Fibroblast of skin of right quadriceps (primary cell): Measurements from ENCODE around the gene MAP3K14.
"Not testable (repeated sequence)": the region's sequence is repeated elsewhere in the genome, so short reads cannot be mapped to it uniquely, and the experiment has no call there.

ENCODE experiments used
- DNase-seq: peaks from one replicate; pipeline ENCODE4 v3.0.0-alpha.2; 2013

MAP3K14 gene

DNA sequence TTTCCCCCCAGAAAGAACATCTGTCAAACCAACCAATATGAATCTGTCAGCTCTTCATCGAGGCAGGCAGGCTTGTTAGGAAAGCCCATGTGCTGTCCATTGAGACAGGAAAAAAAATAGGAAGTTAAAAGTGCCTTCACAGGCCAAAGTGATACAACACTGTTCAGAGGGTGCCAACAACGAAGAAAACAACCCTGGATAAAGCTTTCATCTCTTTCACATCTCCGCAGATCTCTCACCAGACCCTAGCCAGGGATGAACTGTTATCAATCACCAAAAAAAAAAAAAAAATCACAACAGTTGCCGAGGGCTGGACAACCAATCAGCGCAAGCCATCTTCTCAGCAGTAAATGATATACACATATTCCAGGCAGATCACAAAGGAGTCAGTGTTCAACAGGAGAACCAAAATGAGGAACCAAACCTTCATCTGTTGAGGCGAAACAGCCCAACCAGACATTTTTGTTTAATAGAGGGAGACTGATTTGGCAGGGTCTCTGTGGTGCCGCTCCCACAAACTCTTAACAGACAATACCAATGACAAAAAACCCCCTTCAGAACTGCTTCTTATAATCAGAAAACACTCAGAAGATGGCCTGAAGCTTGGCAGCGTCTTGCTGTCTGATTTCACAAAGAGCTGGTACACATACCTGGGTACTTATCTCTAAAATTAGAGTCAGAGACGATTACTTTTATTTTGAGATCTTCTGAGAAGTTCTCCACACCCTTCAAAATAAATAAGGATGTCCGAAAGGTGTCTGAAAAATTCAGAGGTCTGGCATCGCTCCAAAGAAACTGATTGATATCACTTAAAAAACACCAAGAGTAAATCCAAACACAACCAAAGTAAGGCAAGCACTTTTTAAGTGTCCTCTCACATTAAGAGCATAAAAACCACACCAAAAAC, 1.8 kb downstream of the MAP3K14 start:
- no peak for DNase-seq

DNA sequence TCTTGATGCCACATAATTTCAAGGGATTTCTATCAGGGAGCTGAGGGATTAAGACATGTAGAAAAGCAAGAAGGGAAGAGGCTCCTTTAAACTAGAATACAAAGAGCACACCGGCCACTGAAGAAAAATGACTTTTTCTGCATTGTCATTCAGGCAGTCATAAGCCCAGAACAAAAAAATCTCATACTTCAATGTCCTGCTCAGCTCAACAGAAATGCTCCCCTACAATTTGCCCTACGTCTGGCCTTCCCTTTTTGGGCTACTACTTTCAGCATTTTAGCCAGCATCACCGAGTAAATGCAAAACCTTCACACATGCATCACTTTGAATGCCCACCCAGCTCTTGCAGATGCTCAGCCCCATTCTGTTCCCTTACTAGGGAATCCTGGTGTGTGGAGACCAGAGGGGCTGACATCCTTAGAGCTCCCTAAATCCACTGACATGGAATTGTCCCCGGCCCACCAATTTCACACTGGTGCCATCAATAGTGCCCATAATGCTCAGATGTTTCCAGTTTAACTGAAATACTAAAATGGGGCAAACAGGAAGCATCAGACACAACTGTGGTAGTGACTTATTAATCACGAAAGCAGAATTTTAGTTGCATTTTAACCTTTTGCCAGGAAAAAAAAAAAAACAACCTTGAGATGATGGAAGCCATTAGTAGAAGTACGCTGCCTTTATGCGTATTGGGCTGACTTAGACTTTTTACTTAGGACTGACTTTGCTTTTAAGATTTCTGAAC, 2.7 kb downstream of the MAP3K14 start:
- no peak for DNase-seq

DNA sequence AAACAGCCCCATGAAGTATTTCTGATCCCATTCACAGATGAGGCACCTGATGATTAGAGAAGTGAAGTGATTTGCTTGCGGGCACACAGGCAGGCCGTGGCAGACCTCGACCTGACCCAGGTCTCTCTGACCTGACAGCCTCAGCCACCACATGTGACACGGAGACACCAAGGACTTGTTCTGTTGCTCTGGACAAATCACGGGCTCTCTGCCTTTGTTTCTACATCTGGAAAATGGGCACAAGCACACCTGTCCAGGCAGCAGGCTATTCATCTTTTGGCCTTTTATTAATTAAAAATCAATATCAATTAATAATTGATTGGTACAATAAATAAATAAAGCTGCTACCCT, 3.4 kb downstream of the MAP3K14 start:
- no peak for DNase-seq

DNA sequence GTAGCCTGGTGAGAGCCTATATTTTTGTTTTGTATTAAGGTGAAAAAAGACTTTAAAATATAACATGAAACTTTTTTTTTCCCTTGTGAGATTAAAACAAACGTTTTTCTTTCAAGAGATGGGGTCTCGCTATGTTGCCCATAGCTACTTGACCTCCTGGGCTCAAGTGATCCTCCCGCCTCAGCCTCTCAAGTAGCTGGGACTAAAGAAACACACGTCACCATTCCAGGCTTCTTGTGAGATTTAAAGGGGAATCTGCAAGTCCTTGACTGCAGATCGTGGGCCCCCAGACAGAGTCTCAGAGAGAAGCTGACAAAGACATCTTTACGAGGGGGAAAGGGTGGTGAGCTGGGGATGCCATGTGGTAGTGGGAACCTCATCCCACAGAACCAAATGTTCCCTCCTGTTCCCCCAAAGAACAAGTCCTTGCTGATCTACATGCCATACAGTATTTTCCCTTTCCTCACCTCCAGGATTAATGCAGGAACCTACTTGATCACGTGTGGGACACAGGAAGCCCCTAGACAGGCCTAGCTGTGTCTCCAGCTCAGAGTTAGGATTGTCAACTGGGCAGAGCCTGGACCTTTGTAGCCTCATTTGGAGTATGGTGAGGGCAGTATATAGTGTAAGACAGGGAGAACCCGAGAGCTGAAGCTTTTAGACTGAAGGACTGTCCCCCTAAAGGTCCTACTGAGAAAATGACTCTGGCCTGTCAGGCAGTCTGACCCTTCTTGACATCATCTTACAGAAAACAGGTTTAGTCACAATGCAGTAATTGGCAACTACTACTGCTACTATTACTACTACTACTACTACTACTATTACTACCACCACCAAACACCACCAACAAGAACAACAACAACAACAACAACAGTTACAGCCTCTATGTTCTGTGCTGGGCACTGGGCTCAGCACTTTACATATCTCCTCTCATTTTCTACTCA, 4.1 kb downstream of the MAP3K14 start:
- DNase-seq, result no peak

- DNase-seq, result no peak
Measured at GRCh38 chr17:45311760-45312476, 4.9 kb downstream of the MAP3K14 start.

DNA sequence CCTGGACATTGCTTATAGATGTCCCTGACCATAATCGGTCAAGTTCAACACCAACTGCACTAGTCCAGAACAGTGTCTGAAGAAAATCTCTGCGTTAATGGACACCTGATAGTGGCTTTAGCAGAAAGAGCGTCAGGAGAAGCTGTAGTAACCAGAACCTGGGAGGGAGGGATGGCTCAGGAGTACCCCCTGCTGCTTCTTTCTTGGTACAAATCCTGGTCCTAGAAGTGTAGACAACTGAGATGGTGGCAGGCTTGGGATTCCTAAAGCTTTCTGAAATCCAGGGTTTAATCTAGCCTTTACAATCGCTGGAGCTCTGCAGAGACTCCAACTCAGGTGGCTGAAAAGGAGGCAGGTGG, 5.4 kb downstream of the MAP3K14 start:
- no peak for DNase-seq

DNA sequence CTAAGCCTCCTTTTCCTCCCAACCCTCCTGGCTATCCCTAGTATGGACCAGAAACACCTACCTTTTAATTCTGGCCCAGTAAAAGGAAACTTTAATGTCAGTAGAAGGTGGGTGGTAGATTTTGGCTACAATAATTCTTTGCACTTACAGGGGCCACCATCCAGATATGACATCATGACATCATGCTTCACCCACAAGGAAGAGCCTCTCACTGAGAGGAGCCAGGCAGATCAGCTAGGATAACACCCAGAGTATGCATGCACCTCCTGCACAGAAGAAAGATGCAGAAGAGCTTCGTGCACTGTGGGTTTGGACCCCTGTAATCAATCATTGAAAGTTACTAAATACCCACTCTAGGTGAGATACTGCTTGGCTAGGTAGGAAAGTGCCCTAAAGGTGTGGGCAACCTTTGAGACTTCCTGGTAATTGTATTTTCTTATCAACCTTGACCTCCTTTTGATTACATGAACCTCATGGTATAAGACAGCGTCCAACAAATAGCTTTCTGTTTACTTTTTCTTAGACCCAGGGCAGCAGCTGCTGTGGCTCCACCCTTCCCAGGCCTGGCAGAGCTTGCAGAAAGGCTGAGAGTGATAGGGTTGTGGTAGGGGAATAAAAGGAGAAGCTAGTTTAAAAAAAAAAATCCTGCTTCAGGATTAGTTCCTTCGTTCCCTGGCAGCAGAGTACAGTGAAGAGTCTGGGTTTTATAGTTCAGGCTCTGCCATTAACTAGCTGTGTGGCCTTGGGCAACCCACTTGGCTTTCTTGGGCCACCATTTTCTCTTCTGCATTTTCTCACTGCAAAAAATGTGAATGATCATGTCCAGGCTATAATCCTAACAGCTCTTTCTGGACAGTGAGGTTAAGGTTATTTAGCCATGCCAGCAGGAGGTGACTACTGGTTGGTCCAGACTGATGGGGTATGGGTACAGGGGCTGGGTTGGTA, 6.2 kb downstream of the MAP3K14 start:
- DNase-seq, result no peak

DNA sequence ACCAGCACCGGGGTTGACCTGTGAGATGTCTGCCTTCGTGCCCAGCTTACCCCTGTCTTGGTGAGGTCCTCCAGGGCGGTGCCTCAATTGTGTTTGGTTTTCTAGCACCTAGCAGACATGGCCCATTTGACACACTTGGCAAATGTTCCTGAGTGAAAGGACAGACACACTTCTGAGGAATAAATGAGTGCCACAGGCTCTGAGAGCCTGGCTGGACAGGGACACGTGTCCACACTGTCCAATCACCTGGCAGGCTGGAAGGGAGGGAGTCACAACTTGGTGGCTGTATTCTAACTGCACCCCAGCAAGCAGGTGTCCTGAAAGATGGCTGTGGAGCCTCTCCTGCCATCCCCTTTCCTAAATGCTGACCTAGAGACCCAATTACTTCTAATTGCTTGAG, 7.4 kb downstream of the MAP3K14 start:
- no peak for DNase-seq

GRCh38 chr17:45308840-45309239, 8.0 kb downstream of the MAP3K14 start:
- DNase-seq, result no peak

DNA sequence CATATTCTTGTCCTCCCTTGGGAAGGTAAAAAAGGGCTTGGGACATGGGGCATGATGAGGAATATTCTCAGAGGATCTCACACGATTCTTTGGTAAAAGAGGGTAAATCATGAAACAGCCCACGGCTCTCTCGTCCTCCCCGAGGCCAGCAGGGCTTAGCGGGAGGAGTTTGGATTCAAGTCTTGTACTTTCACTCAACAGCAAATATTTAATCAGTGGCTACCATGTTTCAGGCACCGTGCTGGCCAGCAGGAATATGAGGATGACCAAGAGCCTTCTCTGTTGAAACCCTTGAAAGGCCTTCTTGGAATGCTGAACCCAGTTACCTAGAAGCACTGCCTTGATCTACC, 8.8 kb downstream of the MAP3K14 start:
- DNase-seq, result no peak

- DNase-seq, result peak; percentile 86
Measured at GRCh38 chr17:45307290-45308015, 9.4 kb downstream of the MAP3K14 start.

- no peak for DNase-seq
Measured at GRCh38 chr17:45306623-45307022, 10.2 kb downstream of the MAP3K14 start.

- no peak for DNase-seq
Measured at GRCh38 chr17:45306094-45306493, 10.7 kb downstream of the MAP3K14 start.

GRCh38 chr17:45305530-45306087, 11.2 kb downstream of the MAP3K14 start:
- peak; percentile 68 for DNase-seq

DNA sequence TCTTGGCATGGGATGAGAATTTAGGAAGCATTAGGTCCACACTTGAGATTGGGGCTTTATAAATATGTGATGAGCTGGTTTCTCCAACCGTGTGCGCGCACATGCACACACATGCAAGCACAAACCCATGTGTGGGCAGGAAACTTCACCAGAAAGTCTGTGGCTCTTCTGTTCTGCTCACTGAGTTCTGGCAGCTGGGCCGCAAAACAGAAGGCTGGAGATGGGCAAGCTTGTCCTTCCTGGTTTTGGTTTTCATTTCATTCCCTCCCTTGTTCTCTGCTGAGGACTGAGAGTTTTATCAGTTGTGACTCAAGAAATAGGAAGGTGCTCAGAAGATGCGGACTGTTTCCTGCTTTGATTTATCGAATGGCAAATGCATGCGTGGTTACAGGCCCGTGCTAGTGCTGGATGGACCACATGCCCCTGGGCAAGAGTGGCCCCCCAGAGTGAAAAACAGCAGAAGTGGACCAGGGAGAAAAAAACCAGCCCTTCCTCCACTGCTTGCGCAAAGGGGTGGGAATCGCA, 14.1 kb downstream of the MAP3K14 start:
- peak; percentile 66 for DNase-seq

GRCh38 chr17:45302220-45302619, 14.6 kb downstream of the MAP3K14 start:
- DNase-seq, result not testable (repeated sequence)

DNA sequence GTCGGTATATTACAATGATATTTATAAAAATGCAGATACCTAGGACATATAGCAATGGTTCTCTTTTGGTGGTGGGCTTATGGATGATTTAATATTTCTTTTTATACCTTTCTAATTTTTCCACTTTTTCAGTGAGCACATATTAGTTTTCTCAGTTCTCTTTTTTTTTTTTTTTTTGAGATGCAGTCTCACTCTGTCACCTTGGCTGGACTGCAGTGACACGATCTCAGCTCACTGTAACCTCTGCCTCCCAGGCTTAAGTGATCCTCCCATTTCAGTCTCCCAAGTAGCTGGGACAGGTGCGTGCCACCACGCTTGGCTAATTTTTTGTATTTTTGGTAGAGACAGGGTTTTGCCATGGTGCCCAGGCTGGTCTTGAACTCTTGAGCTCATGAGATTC, 15.1 kb downstream of the MAP3K14 start:
- no peak for DNase-seq

DNA sequence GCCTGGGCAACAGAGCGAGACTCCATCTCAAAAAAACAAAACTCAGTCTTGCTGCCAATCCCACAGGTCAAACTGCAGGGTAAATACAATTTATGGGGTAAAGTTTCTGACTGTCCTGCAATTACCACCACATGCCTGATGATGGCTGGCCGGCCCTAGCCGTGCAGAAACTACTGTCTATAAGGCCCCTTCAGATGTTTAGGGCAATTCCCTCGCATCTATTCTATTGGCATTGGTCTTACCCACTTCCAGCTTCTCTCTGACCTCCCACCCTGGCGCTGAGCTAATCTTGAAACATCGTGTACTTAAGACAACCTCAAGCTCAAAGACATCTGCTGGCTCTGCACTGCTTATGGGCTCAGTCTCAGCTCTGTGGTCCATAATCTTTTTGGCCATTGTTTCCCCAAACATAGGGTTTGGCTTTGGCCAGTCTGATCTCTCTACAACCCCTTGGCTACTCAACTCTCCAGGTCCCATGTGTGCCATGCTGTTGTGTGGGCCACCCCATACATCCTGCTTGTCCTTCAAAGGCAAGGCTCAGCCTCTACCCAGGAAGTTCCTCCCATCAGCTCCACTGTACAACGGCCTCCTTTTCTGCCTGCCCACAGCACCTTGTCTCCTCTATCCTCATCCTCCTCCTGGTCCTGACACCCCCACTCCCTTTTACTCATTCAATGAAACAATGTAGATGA, 16.6 kb downstream of the MAP3K14 start:
- no peak for DNase-seq

GRCh38 chr17:45299361-45299760, 17.5 kb downstream of the MAP3K14 start:
- no peak for DNase-seq
